ENCODE results near the gene PHF20.
"Not testable (repeated sequence)": the region's sequence is repeated elsewhere in the genome, so short reads cannot be mapped to it uniquely, and the experiment has no call there.

PHF20 gene

DNA sequence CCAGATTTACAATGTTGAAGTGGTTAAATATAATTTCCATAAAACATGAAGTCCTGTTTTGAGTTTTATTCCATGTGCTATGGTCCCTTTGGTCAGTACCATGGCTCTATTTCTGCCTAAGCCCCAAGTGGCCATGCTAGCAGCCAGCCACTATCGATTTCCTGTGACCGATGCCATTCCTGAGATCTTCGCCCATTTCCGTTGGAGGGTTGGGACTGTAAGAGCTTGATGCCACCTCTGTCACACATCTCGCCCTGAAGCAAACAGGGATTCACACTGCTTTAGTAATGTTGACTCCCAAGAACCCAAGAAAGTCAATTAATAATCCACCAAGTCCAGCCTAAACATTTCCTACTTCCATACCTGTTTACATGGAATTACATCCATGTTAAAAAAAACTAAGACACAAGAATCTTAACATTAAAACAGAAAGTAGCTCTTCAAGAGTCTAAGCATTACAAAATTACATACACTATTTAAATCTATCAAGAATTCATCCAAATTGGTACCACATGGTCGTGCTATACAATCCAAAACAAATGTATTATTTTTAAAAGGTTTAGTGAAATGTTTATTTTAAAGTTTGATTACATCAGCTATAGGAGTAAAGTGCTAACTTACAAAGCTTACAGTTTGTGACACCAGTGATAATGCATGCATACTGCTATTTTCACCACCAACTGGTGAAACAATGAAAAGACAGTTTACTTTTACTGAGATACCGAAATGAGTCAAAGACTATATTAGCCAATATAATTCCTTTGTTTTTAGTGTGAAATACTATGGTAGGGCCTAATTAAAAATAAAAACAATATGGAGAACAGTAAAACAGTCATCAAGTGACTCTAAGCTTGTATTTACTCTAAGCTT is 32.3 kb upstream of the PHF20 start:
- no peak for DNase-seq

DNA sequence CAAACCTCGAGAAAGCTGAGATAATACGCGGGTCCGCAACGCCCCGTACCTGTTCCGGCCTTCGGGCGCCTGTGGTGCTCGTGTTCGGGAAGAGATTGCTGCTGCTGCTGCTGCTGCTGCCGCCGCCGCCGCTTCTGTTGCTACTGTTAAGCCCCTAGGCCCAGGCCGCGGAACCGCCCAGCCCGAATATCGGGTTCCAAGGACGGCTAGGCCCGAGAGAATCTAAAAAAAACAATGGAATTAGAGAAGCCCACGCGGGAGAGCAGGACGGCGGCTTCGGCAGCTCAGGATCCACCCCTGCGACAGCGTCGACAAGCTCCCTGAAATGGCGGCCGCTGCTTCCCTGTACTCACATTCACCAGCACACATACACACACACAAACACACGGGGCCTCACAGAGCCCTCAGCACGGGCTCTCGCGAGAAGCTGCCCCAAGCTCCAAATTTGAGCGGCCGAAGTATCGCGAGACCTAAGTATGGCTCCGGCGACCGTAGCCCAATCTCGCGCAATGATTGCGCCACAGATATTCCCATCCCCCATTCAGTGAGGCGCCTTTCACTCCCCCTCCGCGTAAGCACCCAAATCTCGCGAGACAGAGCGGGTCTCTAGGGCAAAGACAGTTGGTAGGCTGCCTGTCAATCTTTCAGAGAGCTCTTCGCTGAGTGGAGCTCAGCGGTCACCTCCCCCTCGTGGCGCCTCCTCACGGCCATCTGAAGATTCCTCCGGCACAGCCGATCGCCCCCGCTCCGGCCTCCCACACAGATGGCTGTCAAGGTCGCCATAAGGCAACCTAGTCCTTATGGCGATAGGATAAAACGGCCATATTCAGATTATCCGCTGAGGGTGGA is 29.7 kb upstream of the PHF20 start, which contains the start of gene RBM39:
Gene RBM39 (minus strand): TSS at position 369 of the 849 bp plus-strand sequence. CDS start 1,386 bp downstream, outside the sequence.
- peak; percentile 95 for DNase-seq

DNA sequence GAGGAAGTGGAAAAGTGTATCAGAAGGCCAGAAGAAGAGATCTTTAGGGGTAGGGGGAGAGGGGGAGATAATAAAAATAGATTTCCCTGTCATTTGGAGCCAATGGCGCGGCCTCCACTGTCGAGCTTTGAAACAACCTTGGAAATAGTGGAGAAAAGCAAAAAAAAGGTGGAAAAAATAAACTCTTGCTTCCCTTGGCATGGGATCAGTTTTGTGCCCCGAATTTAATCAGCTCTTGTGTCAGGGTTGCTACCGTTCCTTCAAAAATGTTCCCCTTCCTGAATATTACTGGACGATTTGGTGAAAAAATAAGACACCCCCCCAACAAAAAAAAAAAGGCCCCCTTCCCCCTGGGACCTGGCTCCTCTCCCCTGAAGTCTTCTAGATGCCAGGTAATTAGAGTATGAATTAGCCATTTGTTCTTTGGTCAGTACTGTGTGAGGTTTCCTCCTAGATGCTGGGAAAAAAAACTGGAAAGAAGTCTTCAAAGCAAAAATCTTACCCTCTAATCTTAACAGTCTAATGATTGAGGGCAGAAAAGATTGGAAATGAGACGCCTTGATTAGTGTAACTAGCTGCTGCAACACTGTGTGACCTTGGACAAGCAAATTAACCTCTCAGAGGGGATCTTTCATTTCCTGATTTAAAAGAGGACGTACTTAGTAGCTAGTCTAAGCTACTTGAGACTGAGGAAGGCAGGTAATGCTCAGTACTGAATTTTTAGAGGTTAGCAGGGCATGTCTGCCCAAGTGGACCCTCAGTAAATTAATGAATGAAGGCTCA is 28.9 kb upstream of the PHF20 start:
- DNase-seq, result no peak

DNA sequence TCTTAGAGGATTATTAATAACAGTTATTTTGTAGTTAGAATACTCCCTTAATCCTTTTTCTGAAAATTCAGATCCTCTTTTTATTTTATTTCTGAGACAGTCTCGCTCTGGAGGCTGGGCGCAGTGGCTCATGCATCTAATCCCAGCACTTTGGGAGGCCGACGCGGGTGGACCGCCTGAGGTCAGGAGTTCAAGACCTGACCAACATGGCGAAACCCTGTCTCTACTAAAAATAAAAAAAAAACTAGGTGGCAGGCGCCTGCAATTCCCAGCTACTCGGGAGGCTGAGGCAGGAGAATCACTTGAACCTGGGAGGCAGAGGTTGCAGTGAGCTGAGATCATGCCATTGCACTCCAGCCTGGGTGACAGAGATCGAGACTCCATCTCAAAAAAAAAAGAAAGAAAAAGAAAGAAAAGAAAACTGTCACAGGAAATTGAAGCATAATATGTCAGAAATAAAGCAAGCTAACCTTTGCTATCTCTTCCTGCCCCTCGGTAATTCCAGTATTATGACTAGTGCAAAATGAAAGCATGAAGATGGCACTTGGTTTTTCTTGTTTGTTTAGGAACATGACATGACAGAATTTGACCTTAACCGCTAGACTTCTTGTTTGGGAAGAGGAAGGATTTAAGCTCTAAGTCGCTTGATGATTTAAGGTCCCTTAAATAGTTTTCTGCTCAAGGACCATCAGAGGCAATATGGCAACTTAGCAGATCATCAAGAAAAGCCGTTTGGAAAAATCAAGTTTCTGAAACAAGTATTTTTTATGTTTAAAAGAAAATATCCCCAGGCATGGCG is 27.9 kb upstream of the PHF20 start:
- DNase-seq, result no peak

DNA sequence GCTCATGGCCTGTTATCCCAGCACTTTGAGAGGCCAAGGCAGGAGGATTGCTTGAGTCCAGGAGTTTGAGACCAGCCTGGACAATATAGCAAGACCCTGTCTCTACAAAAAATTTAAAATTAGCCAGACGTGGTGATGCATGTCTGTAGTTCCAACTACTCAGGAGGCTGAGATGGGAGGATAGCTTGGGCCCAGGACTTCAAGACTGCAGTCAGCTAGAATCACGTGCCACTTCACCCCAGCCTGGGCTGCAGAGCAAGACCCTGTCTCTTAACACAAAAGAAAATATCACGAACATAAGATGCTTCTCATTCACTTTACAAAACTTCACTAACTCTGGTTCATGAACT is 27.3 kb upstream of the PHF20 start:
- not testable (repeated sequence) for DNase-seq

DNA sequence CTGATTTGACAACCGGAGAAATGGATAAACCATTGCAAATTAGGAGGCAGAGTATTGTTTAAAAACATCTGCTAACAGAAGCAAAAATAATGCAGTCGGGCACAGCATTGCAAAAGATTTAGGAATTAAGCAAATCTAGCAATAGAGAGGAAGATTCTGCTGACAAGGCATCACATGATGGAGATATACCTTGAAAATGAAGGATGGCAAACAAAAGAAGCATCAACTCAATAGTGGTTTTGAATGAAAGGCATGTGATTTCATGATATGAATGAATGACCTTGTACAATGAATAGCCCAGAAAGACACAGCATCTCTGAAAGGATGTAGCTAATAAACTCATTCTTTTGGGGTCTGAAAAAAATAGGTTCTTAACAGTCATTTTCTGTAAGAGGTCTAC is 21.2 kb upstream of the PHF20 start:
- DNase-seq, result no peak

DNA sequence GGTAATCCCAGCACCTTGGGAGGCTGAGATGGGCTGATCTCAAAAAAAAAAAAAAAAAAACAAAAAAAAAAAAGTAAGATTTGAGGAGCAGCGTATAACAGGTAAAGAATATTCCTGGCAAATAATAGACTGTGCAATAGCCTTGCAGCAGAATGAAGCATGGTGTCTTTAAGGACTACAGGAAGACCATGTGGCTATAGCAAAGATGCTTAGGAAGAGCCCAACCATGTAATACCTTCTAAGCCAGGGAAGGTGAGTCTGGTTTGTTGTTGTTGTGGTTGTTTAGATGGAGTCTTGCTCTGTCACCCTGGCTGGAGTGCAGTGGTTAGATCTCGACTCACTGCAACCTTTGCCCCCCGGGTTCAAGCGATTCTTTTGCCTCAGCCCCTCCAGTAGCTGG is 15.4 kb upstream of the PHF20 start:
- DNase-seq, result no peak

DNA sequence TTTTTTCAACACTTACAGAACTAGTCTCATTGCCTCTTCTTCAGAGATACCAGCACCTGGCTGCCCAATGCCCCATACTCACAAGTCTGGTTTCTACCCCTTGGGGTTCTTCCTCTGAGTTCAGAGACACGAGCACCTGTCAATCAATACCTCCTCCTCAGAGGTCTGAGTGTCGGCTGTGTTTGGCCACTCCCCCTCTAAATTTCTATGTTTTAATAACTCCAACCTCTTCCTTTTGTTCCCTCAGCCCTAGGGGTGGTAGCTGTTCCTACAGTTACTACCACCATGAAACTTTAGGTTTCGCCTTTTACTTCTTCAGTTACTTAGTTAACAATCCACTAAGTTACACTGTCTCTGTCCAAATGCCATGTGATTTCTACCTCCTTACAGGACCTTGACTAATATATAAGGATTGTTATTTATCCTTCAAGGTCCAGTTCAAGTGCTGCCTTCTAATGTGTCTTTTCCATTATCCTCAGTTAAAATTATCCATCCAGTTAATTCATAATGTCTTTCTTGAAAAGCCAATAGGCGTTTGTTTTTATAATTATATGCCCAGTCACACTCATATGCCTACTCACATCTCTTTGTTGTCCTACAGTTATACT is 14.6 kb upstream of the PHF20 start:
- no peak for DNase-seq

DNA sequence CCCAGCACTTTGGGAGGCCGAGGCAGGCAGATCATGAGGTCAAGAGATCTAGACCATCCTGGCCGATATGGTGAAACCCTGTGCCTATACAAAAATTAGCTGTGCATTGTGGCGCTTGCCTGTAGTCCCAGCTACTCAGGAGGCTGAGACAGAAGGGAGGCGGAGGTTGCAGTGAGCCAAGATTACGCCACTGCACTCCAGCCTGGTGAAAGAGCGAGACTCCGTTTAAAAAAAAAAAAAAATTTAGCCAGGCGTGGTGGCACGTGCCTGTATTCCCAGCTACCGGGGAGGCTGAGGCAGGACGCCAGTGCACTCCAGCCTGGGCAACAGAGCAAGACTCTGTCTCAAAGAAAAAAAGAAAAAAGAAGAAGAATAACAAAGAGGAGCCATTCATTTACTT is 10.3 kb upstream of the PHF20 start:
- not testable (repeated sequence) for DNase-seq

DNA sequence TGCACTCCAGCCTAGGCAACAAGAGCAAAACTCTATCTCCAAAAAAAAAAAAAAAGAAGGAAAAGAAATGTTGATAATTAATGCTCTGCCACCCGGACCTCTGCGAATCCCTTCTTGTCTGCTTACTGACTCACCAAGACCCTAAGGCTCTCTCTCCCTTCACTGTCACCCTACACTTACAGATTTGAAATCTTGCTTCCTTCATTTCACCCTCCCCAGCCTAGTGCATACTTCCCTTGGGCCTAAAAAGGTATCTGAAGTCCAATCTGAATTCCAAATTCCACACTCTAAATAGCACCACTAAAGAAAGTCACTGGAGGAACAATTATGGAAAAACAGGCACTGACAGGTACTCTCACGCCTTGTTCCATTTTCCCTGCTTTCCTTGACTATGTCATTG is 9.4 kb upstream of the PHF20 start:
- no peak for DNase-seq

DNA sequence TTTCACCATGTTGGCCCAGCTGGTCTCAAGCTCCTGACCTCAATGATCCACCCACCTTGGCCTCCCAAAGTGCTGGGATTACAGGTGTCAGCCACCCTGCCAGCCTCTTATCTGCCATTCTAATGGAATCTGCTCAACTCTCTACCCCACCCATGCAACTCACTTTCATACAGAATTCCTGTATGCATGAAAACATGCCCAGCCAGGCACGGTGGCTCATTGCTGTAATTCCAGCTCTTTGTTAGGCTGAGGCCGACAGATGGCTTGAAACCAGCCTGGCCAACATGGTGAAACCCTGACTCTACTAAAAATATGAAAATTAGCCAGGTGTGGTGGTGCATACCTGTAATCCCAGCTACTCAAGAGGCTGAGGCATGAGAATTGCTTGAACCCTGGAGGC is 6.9 kb upstream of the PHF20 start:
- DNase-seq, result not testable (repeated sequence)

DNA sequence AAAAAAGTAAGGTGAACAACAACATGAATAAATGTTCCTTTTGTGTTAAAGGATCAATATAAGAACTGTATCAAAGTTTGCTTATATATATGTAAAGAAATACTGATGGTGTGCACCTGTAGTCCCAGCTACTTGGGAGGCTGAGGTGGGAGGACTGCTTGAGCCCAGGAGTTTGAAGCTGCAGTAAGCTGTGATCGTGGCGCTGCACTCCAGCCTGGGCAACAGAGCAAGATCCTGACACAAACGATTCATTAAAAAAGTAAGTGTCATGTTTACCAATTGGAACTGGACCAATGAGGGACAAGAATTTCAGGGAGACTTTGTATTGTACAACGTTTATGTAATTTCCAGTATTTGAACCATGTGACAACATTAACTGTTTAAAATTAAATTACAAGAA is 5.0 kb upstream of the PHF20 start:
- no peak for DNase-seq

DNA sequence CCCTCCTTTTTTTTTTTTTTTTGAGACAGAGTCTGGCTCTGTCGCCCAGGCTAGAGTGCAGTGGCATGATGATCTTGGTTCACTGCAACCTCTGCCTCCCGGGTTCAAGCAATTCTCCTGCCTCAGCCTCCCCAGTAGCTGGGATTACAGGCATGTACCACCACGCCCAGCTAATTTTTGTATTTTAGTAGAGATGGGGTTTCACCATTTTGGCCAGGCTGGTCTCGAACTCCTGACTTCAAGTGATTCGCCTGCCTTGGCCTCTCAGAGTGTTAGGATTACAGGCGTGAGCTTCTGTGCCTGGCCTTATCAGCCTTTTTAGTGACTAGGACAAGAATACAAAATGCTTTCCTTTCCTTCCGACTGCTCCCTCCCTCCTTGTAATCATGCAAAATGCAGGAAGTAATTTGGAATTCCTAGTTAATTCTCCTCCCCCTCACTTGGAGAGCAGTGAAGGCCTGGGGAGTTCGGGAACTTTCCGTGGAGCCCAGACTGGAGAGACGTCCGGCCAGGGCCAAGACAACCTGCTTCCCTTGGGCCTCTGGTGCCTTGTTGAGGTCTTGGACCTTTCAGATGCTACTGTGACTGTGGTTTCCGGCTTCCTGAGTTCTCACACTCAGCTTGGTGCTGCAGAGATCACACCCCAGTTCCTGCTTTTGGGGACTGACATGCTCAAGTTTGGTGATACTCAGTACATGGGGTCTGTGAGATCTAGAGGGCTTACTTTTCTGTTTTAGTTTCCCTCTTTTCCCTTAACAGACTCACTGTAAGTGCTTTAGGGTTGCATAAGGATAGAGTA is 3.9 kb upstream of the PHF20 start:
- peak; percentile 26 for DNase-seq

DNA sequence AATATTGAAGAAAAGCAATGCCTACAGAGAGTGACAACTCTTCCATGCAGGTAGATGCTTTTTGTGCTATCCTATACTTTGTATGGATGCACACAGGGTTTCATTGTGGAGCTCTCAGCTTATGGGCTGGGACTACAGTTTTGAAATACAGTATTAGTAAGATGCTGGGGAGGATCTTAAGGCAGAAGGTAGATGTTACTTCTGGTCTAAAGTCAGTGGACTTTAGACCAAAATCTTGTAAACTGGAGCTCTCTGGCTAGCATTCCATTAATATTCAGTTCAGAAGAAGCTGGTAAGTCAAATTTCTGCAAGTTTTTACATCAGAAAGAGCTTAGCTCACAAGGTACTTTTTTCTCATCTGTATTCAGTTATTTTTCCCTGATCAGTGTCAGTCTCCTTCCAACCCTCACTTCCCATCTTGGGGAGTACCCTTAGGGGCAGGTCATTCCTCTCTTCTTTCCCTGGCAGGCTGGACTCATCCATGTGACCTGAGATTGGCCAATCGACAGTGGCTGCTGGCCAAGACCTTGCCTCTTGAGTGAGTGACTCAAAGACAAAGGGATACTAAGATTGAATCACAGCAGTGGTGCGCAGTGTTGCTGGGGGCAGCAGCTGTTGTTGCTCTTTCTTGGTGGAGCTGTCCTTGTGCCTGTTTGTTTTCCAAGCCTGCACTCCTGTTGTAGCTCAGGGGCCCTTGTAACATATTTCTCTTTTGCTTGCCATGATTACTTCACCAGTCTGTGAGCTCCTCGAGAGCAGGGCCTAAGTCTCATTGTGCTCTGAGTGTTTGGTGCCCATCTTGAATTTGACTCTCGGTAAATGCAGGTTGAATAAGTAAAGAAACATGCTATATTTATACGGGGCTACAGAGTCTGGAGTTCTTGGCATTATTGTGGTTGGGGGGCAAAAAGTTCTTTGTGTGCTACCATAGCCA is 2.8 kb upstream of the PHF20 start:
- no peak for DNase-seq

DNA sequence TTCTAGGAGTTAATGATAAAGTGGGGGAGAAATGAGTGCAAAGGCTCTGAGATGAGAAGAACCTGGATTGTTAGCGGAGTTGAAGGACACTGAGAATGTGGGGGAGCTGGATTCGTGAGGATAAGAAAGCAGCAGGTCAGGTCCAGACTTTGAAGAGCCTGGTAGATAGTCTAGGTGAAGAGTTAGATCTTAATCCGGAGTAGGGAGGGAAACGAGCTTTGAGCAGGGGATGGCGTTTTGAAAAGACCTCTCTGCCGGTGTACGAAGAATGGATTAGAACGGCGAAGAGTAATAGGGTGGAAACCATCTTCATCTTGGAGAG is 487 bp upstream of the PHF20 start:
- DNase-seq, result no peak

DNA sequence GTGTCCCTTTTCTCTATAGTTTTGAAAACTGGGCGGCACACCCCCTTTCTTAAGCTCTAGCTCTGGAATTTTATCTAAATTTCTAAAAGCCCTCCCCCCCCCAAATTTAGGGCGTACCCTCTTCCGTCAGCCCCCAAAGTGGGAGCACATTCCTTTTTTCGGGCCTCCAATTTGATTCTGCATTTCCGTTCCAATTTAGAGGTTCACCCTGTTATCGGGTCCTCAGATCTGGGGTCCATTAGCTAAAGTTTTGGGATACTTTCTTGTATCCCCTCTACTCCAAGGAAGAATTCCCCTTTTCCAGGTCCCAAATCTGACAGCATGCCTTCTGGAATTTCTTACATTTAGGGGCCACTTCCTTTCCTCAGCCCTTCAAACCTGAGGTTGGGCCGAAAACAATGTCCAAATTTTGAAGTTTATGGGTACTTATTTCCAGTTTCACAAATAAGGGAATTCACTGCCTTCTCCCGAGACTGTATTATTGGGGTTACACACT is 796 bp downstream of the PHF20 start:
- DNase-seq, result no peak

DNA sequence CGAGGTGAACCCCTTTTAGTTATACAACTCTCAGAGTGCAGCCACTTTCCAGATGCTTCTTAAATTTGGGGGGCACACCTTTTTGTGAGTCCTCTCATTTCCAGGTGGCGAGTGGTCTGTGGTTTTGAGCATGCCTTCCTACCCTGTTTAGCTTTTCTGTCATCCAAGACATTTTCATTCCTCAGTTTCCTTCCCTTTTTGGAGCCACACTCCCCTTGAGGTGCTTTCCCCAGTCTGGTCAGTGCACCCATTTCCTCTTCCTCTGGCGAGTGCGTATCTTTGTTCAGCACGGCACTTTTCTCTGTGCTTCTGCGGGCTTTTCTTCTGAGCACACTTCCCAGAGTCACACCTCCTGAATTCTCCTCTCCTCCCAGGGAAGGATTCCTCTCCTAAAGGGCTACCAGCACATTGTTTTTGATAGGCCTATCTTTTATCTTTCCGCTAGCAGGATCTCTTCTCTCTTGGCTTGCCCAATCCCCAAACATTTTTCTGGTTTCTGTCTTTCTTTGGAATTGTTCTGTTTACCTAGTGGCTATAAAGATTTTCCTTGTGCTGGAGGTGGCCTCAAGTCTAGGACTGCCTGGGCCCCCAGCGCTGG is 1.4 kb downstream of the PHF20 start:
- peak; percentile 5 for DNase-seq

DNA sequence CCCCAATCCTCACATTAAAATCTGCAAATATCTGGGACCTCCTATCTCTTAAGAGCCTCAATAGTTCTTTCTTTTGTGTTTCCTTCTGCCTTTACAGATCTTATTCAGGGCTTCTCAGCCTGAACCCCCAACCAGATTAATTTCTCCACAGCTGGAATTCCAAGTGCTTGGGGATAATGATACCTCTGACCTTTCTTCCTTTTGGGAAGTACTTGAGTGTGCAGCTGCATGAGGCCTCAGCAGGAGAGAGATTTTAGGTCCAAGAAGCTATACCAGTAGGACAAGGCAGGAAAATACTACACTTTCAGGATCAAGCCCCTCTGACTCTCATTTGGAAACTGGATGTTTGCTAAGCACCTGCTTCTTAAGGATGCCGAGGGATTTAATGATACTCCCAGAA is 2.6 kb downstream of the PHF20 start:
- DNase-seq, result no peak

DNA sequence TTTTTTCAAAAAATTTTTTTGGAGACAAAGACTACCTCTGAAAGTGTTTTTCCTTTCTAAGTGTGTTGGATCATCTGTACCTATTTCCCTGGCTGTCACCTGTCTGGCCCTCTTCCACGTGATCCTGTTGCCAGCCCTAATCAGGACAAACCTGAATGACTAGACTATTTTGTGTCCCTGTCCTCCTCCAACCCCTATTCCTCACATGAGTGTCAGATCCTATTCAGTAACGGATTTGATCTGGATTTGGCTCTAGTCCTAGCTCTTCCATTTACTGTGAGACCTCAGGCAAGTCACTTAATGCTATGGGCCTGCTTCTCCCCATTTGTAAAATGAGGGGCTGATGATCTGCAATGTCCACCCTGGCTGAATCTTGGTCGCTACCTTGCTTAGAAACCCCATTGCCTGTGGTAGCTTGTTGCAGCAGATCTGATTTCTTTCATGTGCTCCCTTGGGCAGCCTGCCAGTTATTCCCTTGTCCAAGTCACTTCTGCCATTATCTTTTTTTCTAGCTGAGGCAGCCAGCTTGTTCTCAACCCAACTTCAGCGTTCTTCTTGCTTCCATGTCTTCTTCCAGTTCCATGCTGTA is 4.8 kb downstream of the PHF20 start:
- DNase-seq, result no peak
